HepG2 (cell line): ENCODE results near the gene CALML4. TPM values are rescaled to one million over a fixed set of nuclear protein-coding genes. Genes with fewer than 3 reads are reported as not detected.
"Not testable (repeated sequence)": the region's sequence is repeated elsewhere in the genome, so short reads cannot be mapped to it uniquely, and the experiment has no call there.

Experiments used
- ATAC-seq: fragments of 200-7000 bp; cut with Tn5 transposase; 3 replicates; pipeline ENCODE4 v1.9.1; 2020; ENCODE audit warnings: mild to moderate bottlenecking, moderate library complexity
- BruUV-seq: library from RNA; stranded (reverse); fragments of 400-500 nt; replicated peaks from 2 replicates; lab custom pipeline; 2021; lab: Mats Ljungman, UMichigan
- CTCF ChIA-PET: fragments of 300-600 bp; formaldehyde crosslinking; extraction: SDS; loops from one replicate; lab custom pipeline; 2021; ENCODE audit warnings: low total read pairs, inconsistent platforms, low intra/inter-chr PET ratio; lab: Yijun Ruan, JAX
- POLR2A ChIA-PET: fragments of 350-600 bp; sonication (Branson Sonifier 250); formaldehyde crosslinking; loops from one replicate; lab custom pipeline; 2020; ENCODE audit warnings: antibody characterized with exemption, inconsistent platforms; lab: Yijun Ruan, JAX
- DNase-seq: peaks from one replicate; pipeline ENCODE4 v3.0.0-alpha.2; 2015; ENCODE audit warnings: low spot score
- FAIRE-seq: peaks from 3 replicates; lab custom pipeline; 2011; peaks lifted over from hg19 to GRCh38; lab: Jason Lieb, UNC
- H2AFZ ChIP-seq: one replicate; pipeline ENCODE4 v1.6.1; 2011; ENCODE audit warnings: low read length, inconsistent platforms
- H3K27ac ChIP-seq: fragments of 300-600 bp; 3 replicates; pipeline ENCODE4 v1.8.0; 2011; ENCODE audit warnings: mixed run types, mild to moderate bottlenecking, mixed read lengths, low read length, inconsistent platforms; ENCODE audit not compliant: insufficient read depth; ENCODE audit errors: extremely low read length
- H3K27me3 ChIP-seq, 2 experiments: fragments of 200-600 bp in 1 of 2; 2 replicates in 1 of 2; 3 replicates in 1 of 2; pipeline versions ENCODE4 v1.6.0 to v1.8.0; 2011; ENCODE audit warnings: low read length in 2 of 2, mild to moderate bottlenecking in 2 of 2, moderate library complexity in 2 of 2, inconsistent platforms in 1 of 2; ENCODE audit not compliant: insufficient read depth in 2 of 2, control insufficient read depth in 1 of 2
- H3K36me3 ChIP-seq, 2 experiments: fragments of 200-600 bp in 1 of 2; replicated peaks in 1 of 2; 2 replicates in 1 of 2; 3 replicates in 1 of 2; pipeline versions ENCODE4 v1.5.1 to v1.8.0; 2011; ENCODE audit warnings: low read length in 2 of 2, inconsistent platforms in 1 of 2; ENCODE audit not compliant: insufficient read depth in 2 of 2, control insufficient read depth in 1 of 2
- H3K4me1 ChIP-seq: 2 replicates; pipeline ENCODE4 v1.5.1; 2012; ENCODE audit warnings: low read length, inconsistent platforms; ENCODE audit not compliant: insufficient read depth
- H3K4me2 ChIP-seq: 2 replicates; pipeline ENCODE4 v1.6.0; 2011; ENCODE audit warnings: low read depth, low read length, inconsistent platforms
- H3K4me3 ChIP-seq, 3 experiments: fragments of 200-600 bp in 1 of 3; sonication (generic), shearing (Covaris generic) in 1 of 3; replicated peaks in 1 of 3; 2 replicates each; pipeline ENCODE4 v1.5.1; 2011 to 2016; ENCODE audit warnings: low read length in 3 of 3, inconsistent platforms in 2 of 3, low read depth in 2 of 3, mild to moderate bottlenecking in 2 of 3, control low read depth in 1 of 3, mixed read lengths in 1 of 3; ENCODE audit not compliant: insufficient read depth in 1 of 3
- H3K79me2 ChIP-seq: one replicate; pipeline ENCODE4 v1.6.1; 2011; ENCODE audit warnings: low read length, inconsistent platforms; ENCODE audit not compliant: insufficient read depth
- H3K9ac ChIP-seq: 2 replicates; pipeline ENCODE4 v1.6.0; 2011; ENCODE audit warnings: mild to moderate bottlenecking, low read depth, low read length, inconsistent platforms; ENCODE audit not compliant: insufficient read depth
- H3K9me3 ChIP-seq: 2 replicates; pipeline ENCODE4 v1.5.1; 2012; ENCODE audit warnings: mild to moderate bottlenecking, low read length
- H4K20me1 ChIP-seq: 2 replicates; pipeline ENCODE4 v1.6.0; 2011; ENCODE audit warnings: inconsistent platforms, mild to moderate bottlenecking, low read length, moderate library complexity; ENCODE audit not compliant: insufficient read depth
- DNMT3B ChIP-seq: conservative IDR thresholded peaks from 2 replicates; pipeline ENCODE4 v1.6.1; 2016; ENCODE audit warnings: missing biosample characterization, control low read depth
- ERF ChIP-seq: IDR thresholded peaks from 2 replicates; pipeline ENCODE4 v1.6.1; 2018; ENCODE audit warnings: missing biosample characterization, missing genetic modification reagents
- GATAD2A ChIP-seq: IDR thresholded peaks from 2 replicates; pipeline ENCODE4 v1.6.1; 2016
- HNRNPUL1 ChIP-seq: fragments of 200-400 bp; formaldehyde crosslinking; IDR thresholded peaks from 2 replicates; pipeline ENCODE4 v1.6.1; 2017; ENCODE audit warnings: low read depth, mild to moderate bottlenecking, low read length, moderate library complexity
- IRF9 ChIP-seq: sonication (generic); formaldehyde crosslinking; IDR thresholded peaks from 2 replicates; pipeline ENCODE4 v1.8.0; 2022; ENCODE audit warnings: missing genetic modification reagents, mild to moderate bottlenecking, borderline replicate concordance
- MLLT10 ChIP-seq: sonication (generic); formaldehyde crosslinking; IDR thresholded peaks from 2 replicates; pipeline ENCODE4 v1.4.0; 2020; ENCODE audit warnings: missing genetic modification reagents
- PRDM10 ChIP-seq: sonication (generic); formaldehyde crosslinking; IDR thresholded peaks from 2 replicates; pipeline ENCODE4 v1.4.0; 2020; ENCODE audit warnings: low read depth, missing genetic modification reagents
- SP5 ChIP-seq: IDR thresholded peaks from 2 replicates; pipeline ENCODE4 v1.6.1; 2016; ENCODE audit warnings: low read depth, borderline replicate concordance
- TEAD2 ChIP-seq: sonication (generic); formaldehyde crosslinking; IDR thresholded peaks from 2 replicates; pipeline ENCODE4 v1.9.0; 2021; ENCODE audit warnings: missing genetic modification reagents
- WIZ ChIP-seq: sonication (generic); formaldehyde crosslinking; IDR thresholded peaks from 2 replicates; pipeline ENCODE4 v1.5.1; 2020; ENCODE audit warnings: mild to moderate bottlenecking, missing genetic modification reagents
- ZNF253 ChIP-seq: sonication (generic); formaldehyde crosslinking; IDR thresholded peaks from 2 replicates; pipeline ENCODE4 v1.8.0; 2022; ENCODE audit warnings: mild to moderate bottlenecking, missing genetic modification reagents, borderline replicate concordance
- ZNF414 ChIP-seq: sonication (generic); formaldehyde crosslinking; IDR thresholded peaks from 2 replicates; pipeline ENCODE4 v1.5.0; 2020; ENCODE audit warnings: missing genetic modification reagents
- ZNF432 ChIP-seq: sonication (generic); formaldehyde crosslinking; IDR thresholded peaks from 2 replicates; pipeline ENCODE4 v1.5.0; 2020; ENCODE audit warnings: missing genetic modification reagents, mild to moderate bottlenecking, borderline replicate concordance
- ZNF44 ChIP-seq: sonication (generic); formaldehyde crosslinking; IDR thresholded peaks from 2 replicates; pipeline ENCODE4 v1.5.1; 2020; ENCODE audit warnings: mild to moderate bottlenecking, missing genetic modification reagents
- WGBS: methylation state at CpG from one replicate; pipeline ENCODE4 v1.1.6; 2017; ENCODE audit warnings: low lambda C conversion rate; 5-methylcytosine and 5-hydroxymethylcytosine counted together
- in situ Hi-C: cut with HindIII; loops from 2 replicates; pipeline ENCODE4 v1.10.0; 2017; ENCODE audit warnings: low pct_unique_long_range_greater_than_20kb; ENCODE audit not compliant: extremely low pct_ligation_motif_present
- intact Hi-C: fragments of 100-400 bp; cut with micrococcal nuclease; formaldehyde crosslinking; loops from one replicate; pipeline ENCODE4 v1.10.0; 2022; ENCODE audit not compliant: unreplicated experiment
- polyA plus RNA-seq, 8 experiments: library from polyadenylated mRNA; depleted of rRNA in 3 of 8; stranded (reverse) in 7 of 8; unstranded in 1 of 8; fragments of >200 nt; fragmentation: Illumina TruSeq in 4 of 8; extraction: Trizol in 4 of 8; gene quantifications; 2 replicates each; pipeline versions ENCODE4 v1.2.1 to v1.2.3, GENCODE V29; 2011 to 2016; ENCODE audit warnings: low read depth in 4 of 8, missing spikeins in 1 of 8, mixed read lengths in 1 of 8; ENCODE audit not compliant: insufficient read depth in 1 of 8
- total RNA-seq, 5 experiments: library from RNA; depleted of rRNA; stranded (reverse); fragments of >200 nt; fragmentation: Illumina TruSeq; extraction: Trizol; gene quantifications; 2 replicates each; pipeline ENCODE4 v1.2.3, GENCODE V29; 2016; ENCODE audit warnings: low read depth in 1 of 5

Gene CALML4
- total and polyA plus RNA-seq, 2 of the 13 experiments (the other 11 are each of a cell fraction or from before 2014, with no cell fraction given) = 3.6 to 8.7 TPM

- Histone ChIP-seq H3K79me2 (peaks cover 8% of the 10 kb centered on the region), H3K4me1 (no peaks in the 10 kb centered on the region), H3K36me3 (peaks cover 7 to 32% of the 10 kb centered on the region in 2 experiments; a peak in 4 of 5 replicates), H3K4me3 (no peak overlapping the region), H3K4me2 (no peak overlapping the region), H3K27ac (no peak overlapping the region), H4K20me1 (no peaks in the 10 kb centered on the region), H3K9me3 (no peaks in the 10 kb centered on the region), H3K9ac (no peak overlapping the region), H2AFZ (no peak overlapping the region), H3K27me3 (no peaks in the 10 kb centered on the region)
- POLR2A ChIA-PET = no interaction called here
- in situ Hi-C loops (no loop called here), intact Hi-C loops (no loop called here)
- ATAC-seq = no peak
- TF ChIP-seq ZNF432 (CRISPR knock-in tag) (no peak), GATAD2A (CRISPR knock-in tag) (no peak), DNMT3B (CRISPR knock-in tag) (no peak), MLLT10 (CRISPR knock-in tag) (no peak), ERF (CRISPR knock-in tag) (no peak), IRF9 (no peak), ZNF44 (CRISPR knock-in tag) (no peak), TEAD2 (CRISPR knock-in tag) (no peak), WIZ (CRISPR knock-in tag) (no peak), ZNF253 (CRISPR knock-in tag) (no peak), SP5 (CRISPR knock-in tag) (no peak), HNRNPUL1 (no peak), PRDM10 (no peak), ZNF414 (no peak)
- CTCF ChIA-PET = no interaction called here
- no TSS peak for BruUV-seq
- no peak for DNase-seq
- 96% methylated on average over 15 of the region's 17 CpGs for WGBS
- no peak for FAIRE-seq
Observed at GRCh38 chr15:68213991-68214837, 9.1 kb upstream of the CALML4 start.

GRCh38 chr15:68213491-68213845 is 8.3 kb upstream of the CALML4 start:
- DNase-seq, in situ Hi-C loops, H3K27me3 ChIP-seq, H3K4me2 ChIP-seq, H2AFZ ChIP-seq, intact Hi-C loops, POLR2A ChIA-PET, BruUV-seq, H3K9ac ChIP-seq, FAIRE-seq, CTCF ChIA-PET, H3K27ac ChIP-seq, H3K4me3 ChIP-seq, H4K20me1 ChIP-seq, H3K9me3 ChIP-seq, H3K4me1 ChIP-seq, ATAC-seq, H3K79me2 ChIP-seq: not testable (repeated sequence)
- peaks cover 7 to 25% of the 10 kb centered on the region in 2 experiments; a peak in 4 of 5 replicates for H3K36me3 ChIP-seq
- WGBS = 95% methylated on average over 6 of the region's 6 CpGs
